ENCODE data around the gene ACTMAP. TPM values are rescaled to one million over a fixed set of nuclear protein-coding genes. Genes with fewer than 3 reads are reported as not detected.

The ACTMAP gene
- total RNA-seq, 2 donors from 2014 or later, result 0.68 to 1.1 TPM

GRCh38 chr19:40758491-40758890 is 8.2 kb upstream of the ACTMAP start:
- no peaks in the 10 kb centered on the region for H3K27me3 ChIP-seq (replicated peaks; ENCODE audit: insufficient read depth)
- peaks cover 11 to 33% of the 10 kb centered on the region in 2 donors for H3K4me1 ChIP-seq (ENCODE audit: control insufficient read depth in 1 of 2, low read depth in 2 of 2)
- TF ChIP-seq, protein P1, sequence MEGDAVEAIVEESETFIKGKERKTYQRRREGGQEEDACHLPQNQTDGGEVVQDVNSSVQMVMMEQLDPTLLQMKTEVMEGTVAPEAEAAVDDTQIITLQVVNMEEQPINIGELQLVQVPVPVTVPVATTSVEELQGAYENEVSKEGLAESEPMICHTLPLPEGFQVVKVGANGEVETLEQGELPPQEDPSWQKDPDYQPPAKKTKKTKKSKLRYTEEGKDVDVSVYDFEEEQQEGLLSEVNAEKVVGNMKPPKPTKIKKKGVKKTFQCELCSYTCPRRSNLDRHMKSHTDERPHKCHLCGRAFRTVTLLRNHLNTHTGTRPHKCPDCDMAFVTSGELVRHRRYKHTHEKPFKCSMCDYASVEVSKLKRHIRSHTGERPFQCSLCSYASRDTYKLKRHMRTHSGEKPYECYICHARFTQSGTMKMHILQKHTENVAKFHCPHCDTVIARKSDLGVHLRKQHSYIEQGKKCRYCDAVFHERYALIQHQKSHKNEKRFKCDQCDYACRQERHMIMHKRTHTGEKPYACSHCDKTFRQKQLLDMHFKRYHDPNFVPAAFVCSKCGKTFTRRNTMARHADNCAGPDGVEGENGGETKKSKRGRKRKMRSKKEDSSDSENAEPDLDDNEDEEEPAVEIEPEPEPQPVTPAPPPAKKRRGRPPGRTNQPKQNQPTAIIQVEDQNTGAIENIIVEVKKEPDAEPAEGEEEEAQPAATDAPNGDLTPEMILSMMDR (IDR thresholded peaks at IDR 0.05), result no peak
- no peak overlapping the region for H3K4me3 ChIP-seq
- H3K27ac ChIP-seq, result no peak overlapping the region
- DNase-seq (ENCODE audit: low spot score) (no peak), ATAC-seq (ENCODE audit: insufficient number of reproducible peaks, low FRiP score, low read depth) (no peak)
- H3K9me3 ChIP-seq, result no peaks in the 10 kb centered on the region
- peaks cover 60% of the 10 kb centered on the region for H3K36me3 ChIP-seq

DNA sequence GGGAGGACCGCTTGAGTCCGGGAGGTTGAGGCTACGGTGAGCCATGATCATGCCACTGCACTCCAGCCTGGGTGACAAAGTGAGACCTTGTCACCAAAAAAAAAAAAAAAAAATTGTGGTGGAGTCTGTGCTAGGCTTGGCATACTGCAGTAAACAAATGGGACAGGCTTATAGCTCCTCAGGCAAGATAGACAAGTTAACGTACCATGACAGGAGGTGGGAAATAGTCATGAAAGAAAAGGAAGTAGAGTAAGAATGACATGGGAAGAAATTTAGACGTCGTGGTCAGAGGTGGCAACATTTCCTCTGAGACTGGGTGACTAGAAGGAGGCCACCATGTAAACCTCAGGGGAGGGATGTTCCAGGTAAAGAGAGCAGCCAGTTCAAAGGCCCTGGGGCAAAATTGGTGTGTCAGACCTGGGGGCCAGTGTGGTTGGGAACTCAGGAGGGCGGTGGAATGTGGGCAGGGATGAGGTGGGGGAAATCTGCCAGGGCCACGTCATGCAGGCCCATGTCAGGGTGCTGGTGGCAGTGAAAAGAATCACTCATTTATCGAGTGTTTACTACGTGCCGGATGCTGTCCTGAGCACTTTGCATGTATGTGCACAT is 6.3 kb upstream of the ACTMAP start:
- no peak overlapping the region for H3K27ac ChIP-seq
- ATAC-seq (ENCODE audit: insufficient number of reproducible peaks, low FRiP score, low read depth) (no peak), DNase-seq (ENCODE audit: low spot score) (no peak)
- peaks cover 21 to 47% of the 10 kb centered on the region in 2 donors for H3K4me1 ChIP-seq (ENCODE audit: control insufficient read depth in 1 of 2, low read depth in 2 of 2)
- peaks cover 42% of the 10 kb centered on the region for H3K36me3 ChIP-seq
- no peaks in the 10 kb centered on the region for H3K27me3 ChIP-seq (replicated peaks; ENCODE audit: insufficient read depth)
- TF ChIP-seq, protein P1 (IDR thresholded peaks at IDR 0.05), result no peak
- H3K4me3 ChIP-seq, result no peak overlapping the region
- H3K9me3 ChIP-seq, result no peaks in the 10 kb centered on the region

GRCh38 chr19:40755791-40756190 is 5.5 kb upstream of the ACTMAP start:
- no peak for ATAC-seq (ENCODE audit: insufficient number of reproducible peaks, low FRiP score, low read depth)
- Histone ChIP-seq H3K27ac (no peak overlapping the region), H3K9me3 (no peaks in the 10 kb centered on the region), H3K4me1 (ENCODE audit: control insufficient read depth in 1 of 2, low read depth in 2 of 2) (peaks cover 21 to 47% of the 10 kb centered on the region in 2 donors), H3K4me3 (no peak overlapping the region), H3K27me3 (replicated peaks; ENCODE audit: insufficient read depth) (no peaks in the 10 kb centered on the region), H3K36me3 (peaks cover 36% of the 10 kb centered on the region)
- DNase-seq (ENCODE audit: low spot score), result no peak
- TF ChIP-seq, protein P1 (IDR thresholded peaks at IDR 0.05), result no peak

- ATAC-seq (ENCODE audit: insufficient number of reproducible peaks, low FRiP score, low read depth), result no peak
- TF ChIP-seq, protein P1 (IDR thresholded peaks at IDR 0.05), result no peak
- Histone ChIP-seq H3K4me3 (no peak overlapping the region), H3K9me3 (no peaks in the 10 kb centered on the region), H3K27me3 (replicated peaks; ENCODE audit: insufficient read depth) (no peaks in the 10 kb centered on the region), H3K36me3 (peaks cover 31% of the 10 kb centered on the region), H3K4me1 (ENCODE audit: control insufficient read depth in 1 of 2, low read depth in 2 of 2) (peaks cover 21 to 47% of the 10 kb centered on the region in 2 donors), H3K27ac (no peak overlapping the region)
- DNase-seq (ENCODE audit: low spot score), result no peak
These were observed 5.0 kb upstream of the ACTMAP start for GRCh38 chr19:40755248-40755624.

- H3K27me3 ChIP-seq (replicated peaks; ENCODE audit: insufficient read depth), result no peaks in the 10 kb centered on the region
- ATAC-seq (ENCODE audit: insufficient number of reproducible peaks, low FRiP score, low read depth), result no peak
- peaks cover 27% of the 10 kb centered on the region for H3K36me3 ChIP-seq
- peaks cover 21 to 51% of the 10 kb centered on the region in 2 donors for H3K4me1 ChIP-seq (ENCODE audit: control insufficient read depth in 1 of 2, low read depth in 2 of 2)
- peak overlapping the region; percentile 31 for H3K4me3 ChIP-seq
- no peak overlapping the region for H3K27ac ChIP-seq
- no peaks in the 10 kb centered on the region for H3K9me3 ChIP-seq
- TF ChIP-seq, protein P1 (IDR thresholded peaks at IDR 0.05), result no peak
- no peak for DNase-seq (ENCODE audit: low spot score)
These were observed 4.5 kb upstream of the ACTMAP start for GRCh38 chr19:40754611-40755247.
